ENCODE results near the gene PLD1.

- TF ChIP-seq CTCF (IDR thresholded peaks at IDR 0.05) (no peak), POLR2A (IDR thresholded peaks at IDR 0.05) (no peak)
These were observed 156.6 kb downstream of the PLD1 start for GRCh38 chr3:171653701-171654100.

Data from heart left ventricle (tissue), 13 donors.